Hepatocyte (in vitro differentiated cells): ENCODE measurements around the gene CASP7. TPM values are rescaled to one million over a fixed set of nuclear protein-coding genes. Genes with fewer than 3 reads are reported as not detected.

ENCODE experiments used
- DNase-seq: peaks from one replicate; pipeline ENCODE4 v3.0.0-alpha.2; 2016; ENCODE audit warnings: low spot score
- H2AFZ ChIP-seq: fragments of 200-600 bp; sonication (generic); 2 replicates; pipeline ENCODE4 v1.6.0; 2016; ENCODE audit warnings: antibody characterized with exemption, mild to moderate bottlenecking
- H3K27ac ChIP-seq: fragments of 200-600 bp; sonication (generic); 2 replicates; pipeline ENCODE4 v1.5.1; 2016; ENCODE audit warnings: mild to moderate bottlenecking
- H3K27me3 ChIP-seq: fragments of 200-600 bp; sonication (generic); 2 replicates; pipeline ENCODE4 v1.6.1; 2016
- H3K36me3 ChIP-seq: fragments of 200-600 bp; sonication (generic); replicated peaks from 2 replicates; pipeline ENCODE4 v1.5.1; 2016; ENCODE audit warnings: low read depth; ENCODE audit not compliant: insufficient read depth
- H3K4me1 ChIP-seq: fragments of 200-600 bp; sonication (generic); 2 replicates; pipeline ENCODE4 v1.5.1; 2016; ENCODE audit warnings: mild to moderate bottlenecking, moderate library complexity; ENCODE audit not compliant: insufficient read depth
- H3K4me2 ChIP-seq: fragments of 200-600 bp; sonication (generic); 2 replicates; pipeline ENCODE4 v1.6.0; 2016
- H3K4me3 ChIP-seq: fragments of 200-600 bp; sonication (generic); 2 replicates; pipeline ENCODE4 v1.5.1; 2016; ENCODE audit warnings: mild to moderate bottlenecking
- H3K79me2 ChIP-seq: fragments of 200-600 bp; sonication (generic); 2 replicates; pipeline ENCODE4 v1.6.0; 2017; ENCODE audit warnings: mild to moderate bottlenecking
- H3K9me2 ChIP-seq: fragments of 200-600 bp; sonication (generic); replicated peaks from 2 replicates; pipeline ENCODE4 v1.6.0; 2017; ENCODE audit warnings: mild to moderate bottlenecking; ENCODE audit not compliant: insufficient read depth
- H3K9me3 ChIP-seq: fragments of 200-600 bp; sonication (generic); 2 replicates; pipeline ENCODE4 v1.5.1; 2016; ENCODE audit warnings: low read depth, mild to moderate bottlenecking
- H4K20me1 ChIP-seq: fragments of 200-600 bp; sonication (generic); 2 replicates; pipeline ENCODE4 v1.6.0; 2016; ENCODE audit warnings: mild to moderate bottlenecking; ENCODE audit not compliant: insufficient read depth, poor library complexity, severe bottlenecking
- CTCF ChIP-seq: fragments of 200-600 bp; sonication (generic); IDR thresholded peaks from 2 replicates; pipeline ENCODE4 v1.5.1; 2016; ENCODE audit warnings: antibody characterized with exemption, mild to moderate bottlenecking; ENCODE audit not compliant: poor library complexity
- EZH2 ChIP-seq: fragments of 200-600 bp; sonication (generic); IDR thresholded peaks from 2 replicates; pipeline ENCODE4 v1.6.1; 2016; ENCODE audit warnings: antibody characterized with exemption, mild to moderate bottlenecking, borderline replicate concordance
- EZH2phosphoT487 ChIP-seq: fragments of 200-600 bp; sonication (generic); IDR thresholded peaks from one replicate; pipeline ENCODE4 v1.6.1; 2018; ENCODE audit warnings: antibody characterized with exemption, mild to moderate bottlenecking, low read depth, moderate library complexity; ENCODE audit not compliant: unreplicated experiment, severe bottlenecking
- WGBS: methylation state at CpG from one replicate; pipeline ENCODE4 v1.1.6; 2016; ENCODE audit warnings: low lambda C conversion rate; ENCODE audit errors: missing lambda C conversion rate; 5-methylcytosine and 5-hydroxymethylcytosine counted together
- polyA plus RNA-seq: library from polyadenylated mRNA; unstranded; fragments of >200 nt; fragmentation: Nextera tagmentation; extraction: Ambion mirVana; gene quantifications from 2 replicates; pipeline ENCODE4 v1.2.1, GENCODE V29; 2016
- total RNA-seq: library from RNA; depleted of rRNA; stranded (reverse); fragments of >200 nt; gene quantifications from 2 replicates; pipeline ENCODE4 v1.2.3, GENCODE V29; 2014

Gene CASP7
- total and polyA plus RNA-seq, 2 experiments from 2014 or later: 19.8 to 35.0 TPM

GRCh38 chr10:113646336-113647201 is 33.1 kb upstream of the CASP7 start:
- TF ChIP-seq EZH2phosphoT487: no peak
- TF ChIP-seq CTCF: no peak
- no peak for TF ChIP-seq EZH2
- WGBS: 95% methylated on average over 10 of the region's 10 CpGs
- Histone ChIP-seq H3K4me3 (no peak overlapping the region), H3K9me2 (no peaks in the 10 kb centered on the region), H3K4me2 (no peak overlapping the region), H3K36me3 (no peaks in the 10 kb centered on the region), H3K79me2 (no peaks in the 10 kb centered on the region), H3K27me3 (no peaks in the 10 kb centered on the region), H3K9me3 (no peaks in the 10 kb centered on the region), H4K20me1 (no peaks in the 10 kb centered on the region), H2AFZ (no peak overlapping the region), H3K4me1 (no peaks in the 10 kb centered on the region), H3K27ac (no peak overlapping the region)
- no peak for DNase-seq

GRCh38 chr10:113647812-113648211 is 31.9 kb upstream of the CASP7 start:
- H3K4me1 ChIP-seq: no peaks in the 10 kb centered on the region
- no peak for DNase-seq
- WGBS: 73% methylated on average over 3 of the region's 3 CpGs
- H3K27me3 ChIP-seq: no peaks in the 10 kb centered on the region
- no peaks in the 10 kb centered on the region for H3K9me2 ChIP-seq
- H3K9me3 ChIP-seq: no peaks in the 10 kb centered on the region
- no peak overlapping the region for H3K4me3 ChIP-seq
- no peak overlapping the region for H3K4me2 ChIP-seq
- no peaks in the 10 kb centered on the region for H4K20me1 ChIP-seq
- H3K27ac ChIP-seq: no peak overlapping the region
- H2AFZ ChIP-seq: no peak overlapping the region
- H3K36me3 ChIP-seq: no peaks in the 10 kb centered on the region
- TF ChIP-seq EZH2: no peak
- TF ChIP-seq CTCF: no peak
- TF ChIP-seq EZH2phosphoT487: no peak
- H3K79me2 ChIP-seq: no peaks in the 10 kb centered on the region

DNA sequence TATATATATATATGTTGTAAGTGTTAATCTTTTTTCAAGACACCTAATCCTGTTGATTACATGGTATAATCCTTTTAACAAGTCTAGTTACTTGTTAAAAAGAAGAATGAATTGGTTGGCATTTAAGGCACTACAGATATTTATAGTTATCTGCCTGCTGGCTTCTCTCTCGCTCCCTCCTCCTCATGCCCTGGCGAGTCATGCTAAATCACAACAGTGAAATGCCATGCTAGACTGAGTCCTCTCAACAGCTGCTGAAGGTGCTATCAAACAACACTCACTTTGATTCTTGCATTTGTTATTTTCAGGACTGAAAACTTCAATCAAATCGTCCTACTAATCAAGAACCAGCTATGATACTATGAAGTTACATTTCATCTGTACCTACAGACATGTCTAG is 31.2 kb upstream of the CASP7 start:
- H3K27me3 ChIP-seq: no peaks in the 10 kb centered on the region
- DNase-seq: no peak
- H3K4me1 ChIP-seq: no peaks in the 10 kb centered on the region
- H3K4me3 ChIP-seq: no peak overlapping the region
- no peak overlapping the region for H2AFZ ChIP-seq
- H3K4me2 ChIP-seq: no peak overlapping the region
- no peaks in the 10 kb centered on the region for H3K9me2 ChIP-seq
- no peaks in the 10 kb centered on the region for H4K20me1 ChIP-seq
- TF ChIP-seq EZH2phosphoT487 (no peak), CTCF (no peak), EZH2 (no peak)
- H3K36me3 ChIP-seq: no peaks in the 10 kb centered on the region
- H3K9me3 ChIP-seq: no peaks in the 10 kb centered on the region
- no peak overlapping the region for H3K27ac ChIP-seq
- WGBS: 79% methylated on average over 3 of the region's 3 CpGs
- H3K79me2 ChIP-seq: no peaks in the 10 kb centered on the region
